Stromal cell of bone marrow (primary cell): ENCODE data around the gene FAM72D.
"Not testable (repeated sequence)": the region's sequence is repeated elsewhere in the genome, so short reads cannot be mapped to it uniquely, and the experiment has no call there.

Experiments
- DNase-seq: peaks from one replicate; pipeline ENCODE4 v3.0.0-alpha.2; 2012; ENCODE audit warnings: low read depth

Gene FAM72D

DNA sequence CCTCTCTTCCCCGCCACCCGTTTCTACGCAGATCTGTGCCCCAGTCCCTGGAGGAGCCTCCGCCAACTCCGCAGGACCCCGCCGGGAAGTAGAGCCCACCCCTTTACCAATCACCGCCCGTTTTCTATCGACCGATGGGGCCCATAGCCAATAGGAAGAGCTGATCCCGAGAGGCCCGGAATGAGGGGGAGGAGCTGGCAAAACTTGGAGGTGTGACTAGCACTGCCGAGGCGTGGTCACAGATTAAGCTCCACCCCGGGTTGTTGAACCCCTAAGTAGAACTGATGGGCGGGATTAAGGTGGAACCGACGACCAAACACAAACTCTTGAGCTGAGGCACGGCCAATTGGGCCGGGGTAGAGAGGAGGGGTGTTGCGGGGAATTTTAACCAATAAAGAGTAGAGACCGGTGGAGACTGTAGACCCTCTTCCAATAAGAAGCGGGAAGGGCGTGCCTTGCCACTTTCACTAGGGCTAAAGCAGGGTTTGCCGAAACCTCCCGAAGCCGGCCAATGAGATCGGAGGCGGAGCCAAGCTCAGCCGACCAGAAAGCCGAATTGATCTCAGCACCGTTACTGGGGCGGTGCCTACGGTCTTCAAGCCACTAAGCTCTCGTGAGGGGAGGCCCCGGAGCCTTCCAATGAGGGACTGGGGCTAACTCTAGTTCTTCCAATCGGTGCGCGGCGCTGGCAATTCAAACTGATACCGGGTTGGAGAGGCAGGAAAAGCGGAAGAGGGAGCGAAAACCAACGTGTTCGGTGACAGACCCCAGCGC lies at the start of gene FAM72D, which contains the start of gene SRGAP2B:
FAM72D (plus strand) TSS at position 691 of the 774 bp plus-strand sequence. CDS start 874 bp downstream, outside the sequence.
SRGAP2B (minus strand) TSS at position 45 of the 774 bp plus-strand sequence. CDS start 2,427 bp downstream, outside the sequence.
- DNase-seq: not testable (repeated sequence)

DNA sequence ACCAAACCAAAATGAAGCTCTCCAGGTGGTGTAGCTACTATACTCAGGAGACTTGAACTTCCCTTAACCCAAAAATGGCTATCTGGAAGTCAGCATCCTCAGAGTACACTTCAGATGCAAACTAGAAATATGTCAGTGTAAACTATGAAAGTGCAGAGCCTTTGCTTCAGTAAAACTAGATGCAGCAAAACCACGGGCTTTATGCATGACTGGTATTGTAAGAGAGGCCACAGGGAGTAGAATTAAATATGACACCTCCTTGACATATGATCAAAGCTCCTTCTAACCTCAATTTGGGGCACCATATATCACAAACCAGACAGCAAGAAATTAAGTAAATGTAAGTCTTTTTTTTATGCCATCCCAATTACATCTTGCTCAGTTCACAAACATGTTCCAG lies 48.2 kb upstream of the FAM72D start:
- not testable (repeated sequence) for DNase-seq

DNA sequence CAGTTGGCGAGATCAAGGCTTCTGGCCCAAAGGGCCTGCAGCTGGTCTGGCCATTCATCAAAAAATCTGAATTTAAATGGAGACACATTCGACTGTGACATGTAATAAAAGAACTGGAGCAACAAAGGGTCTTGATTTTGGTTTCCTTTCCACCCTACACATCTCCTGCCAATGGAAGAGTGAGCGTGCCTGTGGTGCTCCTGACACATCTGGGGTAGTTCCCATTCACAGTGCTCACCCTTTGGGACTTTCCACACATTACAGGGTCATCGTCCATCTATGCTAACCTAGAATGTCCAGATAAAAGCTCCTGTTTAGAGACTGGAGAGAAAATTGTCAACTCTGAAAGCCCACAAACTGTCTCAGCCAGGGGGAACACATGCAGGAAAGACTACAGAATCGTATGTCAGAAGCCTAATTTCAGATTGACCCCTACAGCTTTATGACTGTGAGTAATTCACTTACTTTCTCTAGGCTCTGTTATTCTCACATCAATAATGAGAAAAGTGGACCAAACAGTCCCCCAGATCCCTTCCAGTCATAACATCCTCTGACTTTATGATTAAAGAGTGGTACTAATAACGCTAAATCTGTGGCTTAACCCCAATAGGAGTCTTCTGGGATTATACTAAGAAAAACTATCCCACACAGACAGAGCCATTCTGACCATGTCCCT lies 47.5 kb upstream of the FAM72D start:
- not testable (repeated sequence) for DNase-seq

DNA sequence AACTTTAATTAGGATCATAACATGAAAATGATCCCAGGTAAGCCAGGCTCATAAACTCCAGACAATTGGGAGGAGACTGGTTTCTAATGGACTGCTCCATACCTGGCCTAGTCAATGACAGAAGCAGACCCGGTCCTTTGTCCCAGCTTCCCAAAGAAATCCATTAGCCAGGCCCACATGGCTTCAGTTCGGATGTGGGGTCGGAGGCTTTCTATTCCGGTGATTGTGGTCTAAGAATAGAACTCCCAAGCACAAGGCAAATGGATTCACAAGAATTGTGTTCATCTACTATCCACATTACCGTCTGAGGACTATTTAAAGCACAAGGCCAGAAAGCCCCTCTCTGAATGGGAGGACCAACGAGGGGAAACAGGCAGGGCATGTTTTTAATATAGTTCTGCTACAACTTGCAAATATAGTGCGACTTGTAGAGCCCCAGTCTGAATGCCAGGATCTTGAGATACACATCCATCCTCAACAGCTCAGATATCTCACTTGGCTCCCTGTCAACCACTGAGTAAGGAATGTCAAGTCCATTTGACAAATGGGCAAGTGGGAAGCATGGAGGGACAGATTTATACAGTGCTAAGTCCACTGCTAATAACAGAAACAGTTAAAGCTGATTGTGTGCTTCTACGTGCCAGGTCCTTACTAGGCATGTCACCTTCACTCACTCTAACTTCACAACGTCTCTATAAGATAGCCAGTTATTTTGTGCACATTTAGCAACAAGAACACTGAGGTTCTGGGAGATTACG lies 43.6 kb upstream of the FAM72D start:
- DNase-seq: not testable (repeated sequence)

DNA sequence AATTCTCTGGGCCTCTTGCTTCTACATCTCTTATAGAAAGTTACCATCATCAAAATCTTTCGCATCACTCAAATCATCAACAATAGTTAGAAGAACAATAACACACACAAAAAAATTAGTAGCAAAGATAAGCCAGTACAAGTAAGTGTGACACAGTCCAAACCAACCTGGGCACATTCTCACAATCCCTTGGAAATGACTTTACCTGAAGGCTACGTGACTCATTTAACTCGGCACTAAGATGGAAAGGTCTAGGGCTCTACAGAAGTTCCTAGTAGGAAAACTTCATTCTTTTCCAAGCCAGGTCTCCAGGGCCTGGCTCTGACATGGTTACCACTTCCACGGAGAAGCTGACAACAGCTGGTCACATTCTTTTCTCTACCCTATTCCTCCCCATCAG lies 42.3 kb upstream of the FAM72D start:
- DNase-seq: not testable (repeated sequence)

DNA sequence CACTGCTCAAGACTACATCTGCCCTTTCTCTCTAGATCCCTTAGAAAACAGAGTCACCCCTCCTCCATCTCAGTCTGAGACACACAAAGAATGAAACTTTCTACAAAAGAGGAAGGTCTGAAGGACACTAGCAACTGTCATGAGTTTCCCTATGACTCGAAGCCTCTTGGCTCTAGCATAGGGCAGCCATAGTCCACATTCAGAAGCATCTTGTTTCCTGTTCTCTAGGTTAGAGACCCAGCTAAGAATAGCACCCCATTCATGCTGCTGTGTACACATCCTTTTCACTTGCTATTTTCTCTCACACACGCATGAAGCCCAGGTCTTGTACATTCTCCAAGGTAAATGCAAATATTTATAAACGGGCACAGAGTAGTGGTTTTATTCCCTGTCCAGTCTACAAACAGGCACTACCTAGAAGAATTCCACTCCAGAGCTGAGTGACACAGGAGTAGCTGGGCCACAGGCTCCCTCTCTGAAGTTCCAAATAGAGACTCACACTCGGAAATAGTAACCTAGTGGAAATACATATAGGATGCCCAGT lies 40.5 kb upstream of the FAM72D start:
- not testable (repeated sequence) for DNase-seq

DNA sequence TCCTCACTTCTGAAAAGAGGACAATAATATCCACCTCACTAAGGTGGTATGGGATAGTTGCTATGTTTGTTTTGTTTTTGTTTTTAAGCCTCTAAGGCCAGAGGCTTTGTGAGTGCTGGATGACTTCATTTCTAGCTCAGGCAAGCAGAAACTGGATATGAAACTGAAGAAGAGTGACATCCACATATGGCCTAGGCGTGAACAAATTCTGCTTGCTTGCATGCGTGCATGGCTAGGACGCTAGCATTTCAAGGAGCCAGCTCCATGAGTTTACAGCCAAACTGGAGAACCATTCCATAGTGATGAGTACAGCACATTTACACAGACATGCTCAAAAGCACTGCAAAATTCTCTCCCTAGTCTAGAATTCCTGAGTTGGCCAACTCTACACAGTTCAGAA lies 37.6 kb upstream of the FAM72D start:
- not testable (repeated sequence) for DNase-seq

DNA sequence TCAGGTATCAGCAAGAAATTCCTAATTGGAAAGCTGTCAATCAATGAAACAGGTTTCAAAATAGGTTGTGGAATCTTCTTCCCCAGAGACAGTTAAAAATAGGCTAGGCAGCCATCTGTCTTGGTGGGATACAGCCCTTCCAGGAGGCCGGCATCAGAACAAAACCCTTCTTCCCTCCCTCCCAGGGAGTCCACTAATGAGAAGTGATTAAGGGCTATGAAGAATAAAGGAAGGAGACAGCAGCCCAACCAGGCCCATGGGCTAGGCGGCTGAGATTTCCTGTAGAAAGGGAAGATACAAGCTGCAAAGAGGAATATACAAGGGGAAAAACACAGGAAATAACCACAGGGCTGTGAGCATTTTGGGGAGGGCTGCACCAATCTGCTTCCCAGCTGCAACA lies 32.5 kb upstream of the FAM72D start:
- not testable (repeated sequence) for DNase-seq

DNA sequence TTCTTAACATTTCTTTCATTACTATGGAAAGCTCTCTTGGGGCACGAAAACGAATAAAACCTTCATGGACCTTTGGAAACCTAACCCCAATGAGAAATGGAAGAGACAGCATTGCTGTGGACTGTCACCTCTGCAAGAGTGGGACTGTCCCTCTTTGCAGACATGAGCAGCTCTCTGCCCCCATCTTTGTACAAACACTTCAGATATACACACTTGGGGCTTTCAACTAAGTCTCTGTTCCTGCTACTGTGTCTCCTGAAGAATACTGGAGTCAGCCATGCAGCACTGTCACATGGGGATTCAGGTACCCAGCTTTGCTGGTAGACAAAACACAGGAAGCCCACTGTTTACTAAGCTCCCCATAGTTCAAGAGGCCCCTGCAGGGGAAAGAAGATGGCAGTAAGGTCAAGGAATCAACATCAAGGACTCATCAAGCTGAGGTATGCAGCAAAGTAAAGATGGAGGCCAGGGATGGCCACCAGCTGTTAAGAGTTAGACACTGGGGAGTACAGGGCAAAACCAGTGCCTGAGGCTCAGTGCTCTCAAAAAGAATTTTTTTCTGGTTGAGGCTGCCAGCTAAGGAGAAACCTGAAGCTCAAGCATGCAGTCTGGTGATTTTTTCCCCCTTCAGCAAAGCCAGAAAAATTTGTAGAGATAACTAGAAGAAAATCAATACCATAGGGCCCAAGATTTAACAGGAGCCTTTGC lies 31.7 kb upstream of the FAM72D start:
- not testable (repeated sequence) for DNase-seq

DNA sequence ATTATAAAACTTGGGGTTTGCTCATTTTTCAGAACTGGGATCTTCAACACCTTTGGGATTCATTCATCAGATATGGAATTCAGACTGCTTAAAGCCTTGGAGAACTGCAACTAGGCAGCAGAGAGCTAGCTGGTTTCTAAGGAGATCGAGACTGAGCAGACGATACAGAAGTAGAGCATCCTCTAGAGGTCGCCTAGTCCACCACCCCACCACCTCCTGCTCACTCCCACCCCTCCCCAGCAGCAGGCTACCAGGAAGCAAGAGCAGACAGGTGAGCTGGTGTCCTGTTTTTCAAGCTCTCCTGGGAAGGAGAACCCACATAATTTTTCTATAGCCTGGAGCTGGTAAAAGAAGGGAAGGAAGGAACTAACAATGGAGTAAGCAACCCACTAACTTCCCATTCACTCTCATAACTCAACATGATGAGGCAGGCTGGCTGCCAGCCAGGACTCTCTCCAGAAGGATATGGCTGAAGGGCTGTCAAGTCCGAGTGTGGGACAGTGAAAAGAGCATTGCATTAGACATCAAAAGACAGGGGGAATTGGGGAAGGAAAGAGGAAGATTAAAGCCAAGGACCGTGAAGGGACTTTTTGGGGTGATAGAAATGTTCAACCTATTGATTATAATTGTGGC lies 30.5 kb upstream of the FAM72D start:
- not testable (repeated sequence) for DNase-seq

DNA sequence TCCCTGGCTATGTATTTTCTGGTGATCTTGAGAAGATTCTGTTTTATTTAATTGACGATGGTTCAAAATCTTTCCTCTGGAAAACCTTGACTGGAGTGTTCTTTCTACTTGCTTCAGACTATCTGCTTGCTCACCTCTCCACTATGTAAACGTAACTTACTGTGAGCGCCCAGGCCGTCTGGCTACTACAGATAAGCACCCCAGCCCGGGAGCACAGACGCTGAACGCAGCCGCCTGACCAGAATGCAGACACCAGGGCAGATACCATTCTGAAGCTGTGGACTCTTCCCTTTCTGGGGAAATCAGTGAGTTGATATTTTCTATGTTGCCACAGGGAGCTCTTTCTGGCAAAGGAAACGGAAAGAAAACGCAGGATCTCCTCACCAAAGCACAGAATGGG lies 29.3 kb upstream of the FAM72D start:
- DNase-seq: not testable (repeated sequence)

DNA sequence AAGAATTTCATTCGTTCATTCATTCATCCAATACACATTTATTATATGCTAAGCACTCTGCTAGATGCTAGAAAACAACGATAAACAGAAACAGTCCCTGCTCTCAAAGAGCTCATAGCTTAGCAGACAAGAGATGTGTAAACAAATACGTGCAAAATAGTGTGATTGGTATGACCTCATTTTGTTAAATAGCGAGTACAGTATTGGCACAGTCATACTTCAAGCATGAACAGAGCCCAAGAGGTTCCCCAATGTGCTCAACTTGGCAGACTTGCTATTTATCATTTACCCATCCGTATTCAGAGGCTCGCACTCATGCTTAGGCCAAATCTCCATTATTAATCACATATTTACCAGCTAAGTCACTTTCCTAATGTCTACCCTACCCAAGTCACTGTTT lies 24.2 kb upstream of the FAM72D start:
- not testable (repeated sequence) for DNase-seq

DNA sequence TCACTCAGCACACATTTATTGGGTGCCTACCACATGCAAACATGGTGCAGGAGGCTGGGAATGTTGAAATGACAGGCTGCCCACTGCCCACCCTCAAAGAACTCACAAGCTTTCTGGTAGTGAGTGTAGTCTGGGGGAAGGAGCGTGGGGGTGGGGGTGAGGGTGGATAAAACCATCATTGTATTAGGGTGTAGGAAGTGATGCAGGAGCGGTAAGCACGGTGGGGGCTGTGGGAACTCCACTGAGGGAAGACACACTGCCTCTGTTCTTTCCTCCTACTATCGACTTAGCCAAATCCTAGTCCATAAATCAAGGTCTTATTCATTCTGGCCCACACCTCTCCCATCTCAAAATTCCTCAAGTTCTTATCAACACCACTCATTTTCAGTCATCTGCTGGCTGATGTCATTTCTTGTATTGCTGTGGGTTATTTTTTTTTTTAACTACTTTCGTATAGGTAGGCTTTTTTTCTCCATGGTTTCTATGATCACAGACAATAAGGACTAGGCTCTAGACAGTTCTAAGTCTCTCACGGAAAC lies 21.7 kb upstream of the FAM72D start:
- not testable (repeated sequence) for DNase-seq

DNA sequence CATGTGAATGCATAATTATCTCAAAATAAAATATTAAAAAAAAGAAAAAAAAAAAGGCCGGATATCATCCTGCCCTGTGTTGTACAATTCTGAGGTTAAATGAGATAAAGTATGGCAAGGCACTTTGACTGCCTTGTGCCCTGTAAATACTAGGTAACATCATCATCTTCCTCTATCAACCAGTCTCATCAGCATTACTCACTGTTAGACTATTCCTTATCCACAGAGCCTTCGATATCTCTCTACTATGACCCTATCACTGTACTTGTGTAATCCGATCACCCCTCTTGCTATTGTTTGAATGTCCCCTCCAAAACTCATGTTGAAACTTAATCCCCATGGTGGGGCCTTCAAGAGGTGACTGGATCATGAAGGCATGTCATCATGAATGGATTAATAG lies 18.9 kb upstream of the FAM72D start:
- DNase-seq: not testable (repeated sequence)

DNA sequence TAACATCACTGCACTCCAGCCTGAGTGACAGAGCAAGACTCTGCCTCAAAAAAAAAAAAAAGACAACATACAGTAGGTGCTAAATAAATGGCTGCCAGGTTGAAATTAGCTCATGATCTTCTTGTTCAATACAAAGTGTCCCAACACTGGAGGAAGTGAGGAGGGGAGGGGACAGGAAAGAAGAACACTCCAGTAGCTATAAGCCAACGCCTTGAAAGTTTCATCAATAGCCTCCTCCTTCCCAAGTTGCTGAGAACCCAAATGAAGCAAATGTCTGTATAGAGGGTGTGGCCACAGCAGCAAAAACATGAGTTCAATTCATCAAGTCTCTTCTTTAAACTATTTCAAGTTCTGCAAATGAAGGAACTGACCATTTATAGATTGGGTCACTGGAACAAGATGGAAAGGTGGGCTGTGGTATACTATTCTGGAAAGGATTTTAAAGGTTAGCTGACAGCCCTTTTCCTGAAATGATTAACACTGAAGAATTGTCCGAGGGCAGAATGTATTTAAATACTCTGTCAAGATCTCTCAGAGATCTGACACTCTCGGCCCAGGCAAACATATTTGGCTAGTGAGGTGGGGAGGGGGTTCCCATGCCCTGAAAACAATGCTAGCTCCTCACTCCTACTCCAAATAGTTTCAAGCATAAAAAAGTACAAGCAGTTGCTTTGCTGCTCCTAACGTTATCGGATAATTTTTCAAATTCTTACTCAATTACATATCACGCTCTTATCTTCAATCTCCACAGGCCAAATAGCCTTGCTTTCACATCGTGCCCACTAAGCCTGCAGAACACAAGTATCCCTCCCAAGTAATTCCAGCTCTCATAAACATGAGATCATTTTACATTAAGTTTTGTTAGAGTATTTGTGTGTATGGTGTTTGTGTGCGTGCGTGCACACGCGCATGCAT lies 17.6 kb upstream of the FAM72D start:
- not testable (repeated sequence) for DNase-seq

DNA sequence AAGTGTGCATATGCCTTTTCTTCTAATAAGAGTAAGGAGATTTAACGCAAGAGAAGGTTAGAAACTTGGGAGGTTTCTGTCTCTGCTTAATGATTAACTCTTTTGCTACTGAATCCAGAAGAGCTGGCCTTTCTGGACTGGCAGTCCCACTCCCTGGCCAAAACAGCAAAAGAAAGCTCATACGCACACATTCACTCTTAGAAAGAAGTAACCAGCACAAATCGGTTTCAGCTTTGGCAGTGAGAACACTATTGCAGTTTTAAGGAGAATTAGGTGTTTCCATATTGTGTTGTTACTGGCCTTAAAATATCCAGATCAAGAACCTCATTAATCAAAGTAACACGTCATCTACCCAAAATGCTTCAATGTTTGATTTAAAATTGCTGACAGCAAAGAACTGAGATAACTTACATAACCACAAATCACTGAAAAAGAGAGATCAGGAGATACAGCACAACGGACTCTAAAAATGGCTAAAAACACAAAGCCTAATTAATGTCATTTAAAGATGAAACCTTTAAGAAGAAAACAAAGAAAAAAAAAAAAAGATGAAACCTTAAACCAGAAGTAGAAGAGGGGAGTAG lies 16.9 kb upstream of the FAM72D start:
- DNase-seq: not testable (repeated sequence)

DNA sequence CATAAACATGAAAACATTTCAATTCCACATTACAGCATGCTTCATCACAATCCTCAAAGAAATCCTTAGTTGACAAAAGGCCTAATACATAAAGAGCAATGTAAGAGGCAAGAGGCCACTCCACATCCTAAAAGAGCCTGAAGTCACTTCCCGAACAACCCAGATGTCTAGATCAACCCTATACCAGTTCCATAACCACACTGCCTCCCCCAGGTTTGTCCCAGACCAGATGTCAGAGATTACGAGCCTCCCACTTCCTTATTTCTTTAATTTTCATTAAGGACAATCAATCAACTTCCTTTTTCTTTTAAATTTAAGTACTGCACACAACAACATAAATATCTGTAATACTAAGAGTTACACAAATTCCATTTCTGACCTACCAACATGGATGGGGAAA lies 16.0 kb upstream of the FAM72D start:
- DNase-seq: not testable (repeated sequence)

DNA sequence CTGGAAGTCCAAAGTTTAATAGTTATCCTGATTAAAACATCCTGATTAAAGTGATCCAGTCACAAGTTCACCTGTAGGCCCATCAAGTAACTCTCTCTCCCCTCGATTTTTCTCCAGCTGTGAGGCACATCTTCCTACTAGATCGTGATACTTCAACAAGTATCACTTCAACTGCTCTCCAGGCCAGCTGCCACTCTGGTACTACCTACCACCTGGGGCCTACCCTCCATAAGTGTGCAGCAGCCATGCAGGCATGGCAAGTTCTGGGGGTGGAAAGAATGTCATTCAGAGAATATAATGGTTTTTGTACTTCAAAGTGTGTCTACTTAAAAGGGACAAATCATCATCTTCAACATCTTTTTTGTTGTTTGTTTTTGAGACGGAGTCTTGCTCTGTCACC lies 15.6 kb upstream of the FAM72D start:
- DNase-seq: not testable (repeated sequence)
